Measurements from ENCODE around the gene SPINK6. TPM values are rescaled to one million over a fixed set of nuclear protein-coding genes. Genes with fewer than 3 reads are reported as not detected.

The SPINK6 gene
- total RNA-seq, 2 donors from 2014 or later = 0.45 TPM; not detected in 1

GRCh38 chr5:148261221-148261620 is 58.4 kb downstream of the SPINK6 start:
- Histone ChIP-seq H3K36me3 (no peaks in the 10 kb centered on the region), H3K27ac (no peak overlapping the region), H3K9ac (ENCODE audit: low read depth in 2 of 2, low read length in 2 of 2) (no peak overlapping the region), H3K4me3 (no peak overlapping the region), H3K27me3 (no peaks in the 10 kb centered on the region), H3K4me1 (no peaks in the 10 kb centered on the region), H3K9me3 (no peaks in the 10 kb centered on the region)
- intact Hi-C loops (cut with DNase I) = no loop called here
- TF ChIP-seq CTCF (IDR thresholded peaks at IDR 0.05) = no peak
- DNase-seq = no peak

Other genes starting within 250 kb of the SPINK6 start
- gene SPINK5, start 139.1 kb upstream of the SPINK6 start, total RNA-seq = 10 to 100 TPM; 25.6 to 29.0 TPM
- not detected for gene SPINK14, start 34.5 kb upstream of the SPINK6 start, total RNA-seq
- under 1 TPM in 1 of 2 donors, not detected in 1; 0.27 TPM for gene MARCOL, start 35.5 kb downstream of the SPINK6 start, total RNA-seq
- under 1 TPM in 1 of 2 donors, not detected in 1; 0.40 TPM for gene SPINK13, start 65.8 kb downstream of the SPINK6 start, total RNA-seq
- gene SPINK7, start 109.4 kb downstream of the SPINK6 start, total RNA-seq = not detected
- not detected for gene SPINK9, start 132.5 kb downstream of the SPINK6 start, total RNA-seq
- 10 to 100 TPM; 38.2 to 45.1 TPM for gene FBXO38, start 180.9 kb downstream of the SPINK6 start, total RNA-seq